Esophagus (tissue), 2 donors: ENCODE data around the gene DUSP12. TPM values are rescaled to one million over a fixed set of nuclear protein-coding genes. Genes with fewer than 3 reads are reported as not detected.
A peak's percentile ranks its signal among the peaks of the same experiment; 100 is the strongest.

ENCODE experiments used
- H3K27ac ChIP-seq, 2 donors: one replicate each; pipeline ENCODE4 v1.5.1; 2013; ENCODE audit warnings: low read depth in 2 of 2, mild to moderate bottlenecking in 2 of 2, inconsistent platforms in 1 of 2, low read length in 1 of 2, moderate library complexity in 1 of 2
- H3K27me3 ChIP-seq, 2 donors: one replicate each; pipeline ENCODE4 v1.6.1; 2013; ENCODE audit warnings: low read length in 2 of 2, control low read depth in 1 of 2, mild to moderate bottlenecking in 1 of 2; ENCODE audit not compliant: insufficient read depth in 2 of 2, control insufficient read depth in 1 of 2
- H3K36me3 ChIP-seq, 2 donors: one replicate each; pipeline ENCODE4 v1.6.1; 2013; ENCODE audit warnings: low read length in 1 of 2; ENCODE audit not compliant: control insufficient read depth in 2 of 2, insufficient read depth in 2 of 2
- H3K4me1 ChIP-seq, 2 donors: one replicate each; pipeline ENCODE4 v1.6.1; 2013; ENCODE audit warnings: low read length in 1 of 2; ENCODE audit not compliant: control insufficient read depth in 2 of 2, insufficient read depth in 2 of 2
- H3K4me3 ChIP-seq, 2 donors: one replicate each; pipeline ENCODE4 v1.5.1; 2013; ENCODE audit warnings: low read length in 2 of 2, mild to moderate bottlenecking in 2 of 2, low read depth in 1 of 2, moderate library complexity in 1 of 2
- H3K9me3 ChIP-seq, 2 donors: one replicate each; pipeline ENCODE4 v1.6.1; 2013; ENCODE audit warnings: mild to moderate bottlenecking in 2 of 2, low read depth in 1 of 2, low read length in 1 of 2, moderate library complexity in 1 of 2; ENCODE audit not compliant: control insufficient read depth in 2 of 2, insufficient read depth in 1 of 2
- WGBS, 2 donors: extraction: QIAGEN DNeasy Blood & Tissue Kit; methylation state at CpG; one replicate each; pipeline ENCODE4 v1.1.7; 2013; 5-methylcytosine and 5-hydroxymethylcytosine counted together
- polyA plus RNA-seq, 2 donors: library from polyadenylated mRNA; stranded (reverse); fragments of 200-250 nt; gene quantifications; one replicate each; pipeline ENCODE4 v1.2.3, GENCODE V29; 2013
- donor health status: healthy with polysubstance abuse.
- donor health status: Bipolar disorder and iron deficiency.

Gene DUSP12
- 10 to 100 TPM in 1 of 2 donors, 1 to 10 TPM in 1; 6.5 to 14.5 TPM for polyA plus RNA-seq

GRCh38 chr1:161749509-161750407 is at the start of gene DUSP12:
Gene DUSP12, plus strand, starts transcription at chr1:161749786. Its CDS starts 16 bp downstream, at chr1:161749802.
- H3K27ac ChIP-seq, result peak within 1 kb of the TSS; percentile 95 to 98
- H3K36me3 ChIP-seq, result peaks cover 4 to 7% of the 10 kb centered on the region in 2 donors
- H3K4me1 ChIP-seq, result peaks cover 0 to 3% of the 10 kb centered on the region in 2 donors
- 0 to 1% methylated on average over 65 of the region's 65 CpGs for WGBS, 2 donors
- H3K9me3 ChIP-seq, result no peaks in the 10 kb centered on the region
- no peaks in the 10 kb centered on the region for H3K27me3 ChIP-seq
- peak within 1 kb of the TSS; percentile 76 to 94 for H3K4me3 ChIP-seq

GRCh38 chr1:161702250-161702649 is 47.3 kb upstream of the DUSP12 start:
- H3K27me3 ChIP-seq, result no peaks in the 10 kb centered on the region
- no peaks in the 10 kb centered on the region for H3K36me3 ChIP-seq
- H3K4me3 ChIP-seq, result no peak overlapping the region
- H3K4me1 ChIP-seq, result no peaks in the 10 kb centered on the region
- no peak overlapping the region for H3K27ac ChIP-seq
- WGBS, 2 donors, result 56 to 62% methylated on average over 8 of the region's 8 CpGs
- no peaks in the 10 kb centered on the region for H3K9me3 ChIP-seq

GRCh38 chr1:161705537-161705936 is 44.0 kb upstream of the DUSP12 start:
- Histone ChIP-seq H3K27ac (no peak overlapping the region), H3K36me3 (no peaks in the 10 kb centered on the region), H3K9me3 (no peaks in the 10 kb centered on the region), H3K27me3 (no peaks in the 10 kb centered on the region), H3K4me1 (no peaks in the 10 kb centered on the region), H3K4me3 (no peak overlapping the region)
- 72 to 90% methylated on average over 3 to 4 of the region's 4 CpGs for WGBS, 2 donors

- no peaks in the 10 kb centered on the region for H3K36me3 ChIP-seq
- no peak overlapping the region for H3K4me3 ChIP-seq
- no peak overlapping the region for H3K27ac ChIP-seq
- no peaks in the 10 kb centered on the region for H3K4me1 ChIP-seq
- H3K27me3 ChIP-seq, result no peaks in the 10 kb centered on the region
- 77 to 81% methylated on average over 3 of the region's 3 CpGs for WGBS, 2 donors
- H3K9me3 ChIP-seq, result no peaks in the 10 kb centered on the region
These were observed 43.5 kb upstream of the DUSP12 start for GRCh38 chr1:161706113-161706481.

- H3K36me3 ChIP-seq, result no peaks in the 10 kb centered on the region
- 44 to 54% methylated on average over 4 of the region's 4 CpGs for WGBS, 2 donors
- H3K4me3 ChIP-seq, result no peak within 1 kb of the TSS
- H3K27me3 ChIP-seq, result no peaks in the 10 kb centered on the region
- H3K27ac ChIP-seq, result no peak within 1 kb of the TSS
- no peaks in the 10 kb centered on the region for H3K4me1 ChIP-seq
- no peaks in the 10 kb centered on the region for H3K9me3 ChIP-seq
These were observed 42.9 kb upstream of the DUSP12 start, which contains the start of gene FCRLA for GRCh38 chr1:161706482-161707347. Gene FCRLA, plus strand, starts transcription at chr1:161707229. Its CDS starts 36 bp downstream, at chr1:161707265.

GRCh38 chr1:161707503-161707902 is 42.1 kb upstream of the DUSP12 start:
- 85 to 91% methylated on average over 2 of the region's 2 CpGs for WGBS, 2 donors
- Histone ChIP-seq H3K9me3 (no peaks in the 10 kb centered on the region), H3K27me3 (no peaks in the 10 kb centered on the region), H3K27ac (no peak overlapping the region), H3K4me3 (no peak overlapping the region), H3K4me1 (no peaks in the 10 kb centered on the region), H3K36me3 (no peaks in the 10 kb centered on the region)

GRCh38 chr1:161709373-161709772 is 40.2 kb upstream of the DUSP12 start:
- Histone ChIP-seq H3K4me1 (no peaks in the 10 kb centered on the region), H3K36me3 (no peaks in the 10 kb centered on the region), H3K4me3 (no peak overlapping the region), H3K27ac (no peak overlapping the region), H3K27me3 (no peaks in the 10 kb centered on the region), H3K9me3 (no peaks in the 10 kb centered on the region)
- 73 to 75% methylated on average over 4 of the region's 4 CpGs for WGBS, 2 donors

GRCh38 chr1:161710560-161710959 is 39.0 kb upstream of the DUSP12 start:
- Histone ChIP-seq H3K36me3 (no peaks in the 10 kb centered on the region), H3K4me3 (no peak overlapping the region), H3K27ac (no peak overlapping the region), H3K4me1 (no peaks in the 10 kb centered on the region), H3K27me3 (no peaks in the 10 kb centered on the region), H3K9me3 (no peaks in the 10 kb centered on the region)
- WGBS, 2 donors, result 80 to 84% methylated on average over 4 of the region's 4 CpGs

GRCh38 chr1:161718559-161719324 is 30.8 kb upstream of the DUSP12 start:
- Histone ChIP-seq H3K9me3 (no peaks in the 10 kb centered on the region), H3K27me3 (no peaks in the 10 kb centered on the region), H3K36me3 (no peaks in the 10 kb centered on the region), H3K27ac (no peak overlapping the region), H3K4me3 (no peak overlapping the region), H3K4me1 (peaks cover 0 to 3% of the 10 kb centered on the region in 2 donors)
- 71 to 76% methylated on average over 8 of the region's 8 CpGs for WGBS, 2 donors
